ENCODE measurements around the gene SLC9A3.

SLC9A3 gene

GRCh38 chr5:533243-533954 lies 9.2 kb upstream of the SLC9A3 start:
- no peak overlapping the region for H3K27ac ChIP-seq (ENCODE audit: low read depth, low read length)
- H3K27me3 ChIP-seq (ENCODE audit: control insufficient read depth, insufficient read depth, low read length), result peaks cover 32% of the 10 kb centered on the region
- H3K4me1 ChIP-seq (ENCODE audit: control insufficient read depth, insufficient read depth, low read length), result no peaks in the 10 kb centered on the region
- no peaks in the 10 kb centered on the region for H3K36me3 ChIP-seq (ENCODE audit: control insufficient read depth, insufficient read depth, low read length)
- H3K9ac ChIP-seq (ENCODE audit: low read length), result no peak overlapping the region
- H3K4me3 ChIP-seq (ENCODE audit: low read length), result no peak overlapping the region

- H3K36me3 ChIP-seq (ENCODE audit: control insufficient read depth, insufficient read depth, low read length), result no peaks in the 10 kb centered on the region
- H3K27ac ChIP-seq (ENCODE audit: low read depth, low read length), result no peak overlapping the region
- no peak overlapping the region for H3K4me3 ChIP-seq (ENCODE audit: low read length)
- H3K4me1 ChIP-seq (ENCODE audit: control insufficient read depth, insufficient read depth, low read length), result no peaks in the 10 kb centered on the region
- no peak overlapping the region for H3K9ac ChIP-seq (ENCODE audit: low read length)
- peaks cover 29% of the 10 kb centered on the region for H3K27me3 ChIP-seq (ENCODE audit: control insufficient read depth, insufficient read depth, low read length)
Measured at GRCh38 chr5:532521-533242, 8.4 kb upstream of the SLC9A3 start.

- H3K4me1 ChIP-seq (ENCODE audit: control insufficient read depth, insufficient read depth, low read length), result no peaks in the 10 kb centered on the region
- H3K4me3 ChIP-seq (ENCODE audit: low read length), result no peak overlapping the region
- no peaks in the 10 kb centered on the region for H3K36me3 ChIP-seq (ENCODE audit: control insufficient read depth, insufficient read depth, low read length)
- H3K9ac ChIP-seq (ENCODE audit: low read length), result no peak overlapping the region
- peaks cover 33% of the 10 kb centered on the region for H3K27me3 ChIP-seq (ENCODE audit: control insufficient read depth, insufficient read depth, low read length)
- H3K27ac ChIP-seq (ENCODE audit: low read depth, low read length), result no peak overlapping the region
Measured at GRCh38 chr5:531749-532315, 7.6 kb upstream of the SLC9A3 start.

- Histone ChIP-seq H3K36me3 (ENCODE audit: control insufficient read depth, insufficient read depth, low read length) (no peaks in the 10 kb centered on the region), H3K4me1 (ENCODE audit: control insufficient read depth, insufficient read depth, low read length) (no peaks in the 10 kb centered on the region), H3K27me3 (ENCODE audit: control insufficient read depth, insufficient read depth, low read length) (peaks cover 40% of the 10 kb centered on the region), H3K9ac (ENCODE audit: low read length) (no peak overlapping the region), H3K27ac (ENCODE audit: low read depth, low read length) (no peak overlapping the region), H3K4me3 (ENCODE audit: low read length) (no peak overlapping the region)
Measured at GRCh38 chr5:531101-531748, 7.0 kb upstream of the SLC9A3 start.

- Histone ChIP-seq H3K27me3 (ENCODE audit: control insufficient read depth, insufficient read depth, low read length) (peaks cover 47% of the 10 kb centered on the region), H3K27ac (ENCODE audit: low read depth, low read length) (no peak overlapping the region), H3K4me1 (ENCODE audit: control insufficient read depth, insufficient read depth, low read length) (no peaks in the 10 kb centered on the region), H3K4me3 (ENCODE audit: low read length) (no peak overlapping the region), H3K36me3 (ENCODE audit: control insufficient read depth, insufficient read depth, low read length) (no peaks in the 10 kb centered on the region), H3K9ac (ENCODE audit: low read length) (no peak overlapping the region)
Measured at GRCh38 chr5:530001-530955, 6.0 kb upstream of the SLC9A3 start.

GRCh38 chr5:528629-529511 lies 4.6 kb upstream of the SLC9A3 start:
- H3K27ac ChIP-seq (ENCODE audit: low read depth, low read length), result no peak overlapping the region
- H3K4me3 ChIP-seq (ENCODE audit: low read length), result no peak overlapping the region
- H3K27me3 ChIP-seq (ENCODE audit: control insufficient read depth, insufficient read depth, low read length), result peaks cover 49% of the 10 kb centered on the region
- no peaks in the 10 kb centered on the region for H3K4me1 ChIP-seq (ENCODE audit: control insufficient read depth, insufficient read depth, low read length)
- no peak overlapping the region for H3K9ac ChIP-seq (ENCODE audit: low read length)
- H3K36me3 ChIP-seq (ENCODE audit: control insufficient read depth, insufficient read depth, low read length), result no peaks in the 10 kb centered on the region

- no peak overlapping the region for H3K4me3 ChIP-seq (ENCODE audit: low read length)
Measured at GRCh38 chr5:527646-528628, 3.7 kb upstream of the SLC9A3 start.

GRCh38 chr5:526456-527088 lies 2.3 kb upstream of the SLC9A3 start:
- Histone ChIP-seq H3K4me1 (ENCODE audit: control insufficient read depth, insufficient read depth, low read length) (no peaks in the 10 kb centered on the region), H3K27me3 (ENCODE audit: control insufficient read depth, insufficient read depth, low read length) (peaks cover 47% of the 10 kb centered on the region)

More at GRCh38 chr5:527646-528628, 3.7 kb upstream of the SLC9A3 start:
- Histone ChIP-seq H3K9ac (ENCODE audit: low read length) (no peak overlapping the region), H3K27ac (ENCODE audit: low read depth, low read length) (no peak overlapping the region), H3K36me3 (ENCODE audit: control insufficient read depth, insufficient read depth, low read length) (no peaks in the 10 kb centered on the region), H3K27me3 (ENCODE audit: control insufficient read depth, insufficient read depth, low read length) (peaks cover 49% of the 10 kb centered on the region), H3K4me1 (ENCODE audit: control insufficient read depth, insufficient read depth, low read length) (no peaks in the 10 kb centered on the region)

GRCh38 chr5:525916-526315 lies 1.7 kb upstream of the SLC9A3 start:
- no peaks in the 10 kb centered on the region for H3K4me1 ChIP-seq (ENCODE audit: control insufficient read depth, insufficient read depth, low read length)
- no peak overlapping the region for H3K9ac ChIP-seq (ENCODE audit: low read length)
- H3K36me3 ChIP-seq (ENCODE audit: control insufficient read depth, insufficient read depth, low read length), result no peaks in the 10 kb centered on the region
- no peak overlapping the region for H3K27ac ChIP-seq (ENCODE audit: low read depth, low read length)
- no peak overlapping the region for H3K4me3 ChIP-seq (ENCODE audit: low read length)
- peaks cover 44% of the 10 kb centered on the region for H3K27me3 ChIP-seq (ENCODE audit: control insufficient read depth, insufficient read depth, low read length)

More at GRCh38 chr5:526456-527088, 2.3 kb upstream of the SLC9A3 start:
- Histone ChIP-seq H3K4me3 (ENCODE audit: low read length) (no peak overlapping the region), H3K9ac (ENCODE audit: low read length) (no peak overlapping the region), H3K27ac (ENCODE audit: low read depth, low read length) (no peak overlapping the region), H3K36me3 (ENCODE audit: control insufficient read depth, insufficient read depth, low read length) (no peaks in the 10 kb centered on the region)
